ENCODE measurements around the gene SPNS3. TPM values are rescaled to one million over a fixed set of nuclear protein-coding genes. Genes with fewer than 3 reads are reported as not detected.

Gene SPNS3
- total RNA-seq, 1 experiment from 2014 or later: not detected

GRCh38 chr17:4520894-4521600, 87.3 kb downstream of the SPNS3 start:
- no peak for DNase-seq (ENCODE audit: extremely low read depth, low read depth)

- no peak for DNase-seq (ENCODE audit: extremely low read depth, low read depth)
Observed at GRCh38 chr17:4522661-4523060, 88.9 kb downstream of the SPNS3 start.

- no peak for DNase-seq (ENCODE audit: extremely low read depth, low read depth)
Observed at GRCh38 chr17:4523946-4524345, 90.2 kb downstream of the SPNS3 start.

GRCh38 chr17:4525691-4526397, 92.1 kb downstream of the SPNS3 start:
- no peak for DNase-seq (ENCODE audit: extremely low read depth, low read depth)

GRCh38 chr17:4527134-4527533, 93.4 kb downstream of the SPNS3 start:
- no peak for DNase-seq (ENCODE audit: extremely low read depth, low read depth)

- DNase-seq (ENCODE audit: extremely low read depth, low read depth): no peak
Observed at GRCh38 chr17:4527566-4528125, 93.9 kb downstream of the SPNS3 start.

DNA sequence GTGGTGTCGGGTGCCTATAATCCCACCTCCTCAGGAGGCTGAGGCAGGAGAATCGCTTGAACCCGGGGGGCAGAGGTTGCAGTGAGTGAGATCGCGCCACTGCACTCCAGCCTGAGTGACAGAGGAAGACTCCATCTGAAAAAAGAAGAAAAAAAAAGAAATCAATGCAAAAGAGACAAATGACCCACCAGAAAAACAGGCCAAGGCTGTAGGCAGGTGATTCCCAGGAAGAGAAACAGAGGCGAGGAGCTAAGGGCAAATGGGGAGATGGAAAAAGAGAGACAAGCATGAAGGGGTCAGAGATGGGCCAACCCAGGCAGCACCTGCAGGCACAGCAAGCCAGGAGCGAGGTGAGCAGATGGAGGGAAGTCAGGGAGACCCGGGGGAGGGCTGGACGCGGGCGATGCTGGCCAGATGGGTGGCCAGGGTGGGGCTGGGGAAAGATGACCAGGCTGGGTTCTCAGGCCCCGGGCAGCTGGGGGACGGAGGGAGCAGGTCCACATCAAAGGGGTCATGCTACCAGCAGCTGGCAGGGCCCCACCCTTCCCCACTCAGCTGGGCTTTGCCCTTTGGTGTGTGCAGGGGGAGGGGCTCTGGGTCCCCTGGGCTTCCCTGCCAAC, 95.9 kb downstream of the SPNS3 start:
- no peak for DNase-seq (ENCODE audit: extremely low read depth, low read depth)

- DNase-seq (ENCODE audit: extremely low read depth, low read depth): no peak
Observed at GRCh38 chr17:4530799-4531730, 97.3 kb downstream of the SPNS3 start.

- no peak for DNase-seq (ENCODE audit: extremely low read depth, low read depth)
Observed at GRCh38 chr17:4531988-4532736, 98.4 kb downstream of the SPNS3 start.

DNA sequence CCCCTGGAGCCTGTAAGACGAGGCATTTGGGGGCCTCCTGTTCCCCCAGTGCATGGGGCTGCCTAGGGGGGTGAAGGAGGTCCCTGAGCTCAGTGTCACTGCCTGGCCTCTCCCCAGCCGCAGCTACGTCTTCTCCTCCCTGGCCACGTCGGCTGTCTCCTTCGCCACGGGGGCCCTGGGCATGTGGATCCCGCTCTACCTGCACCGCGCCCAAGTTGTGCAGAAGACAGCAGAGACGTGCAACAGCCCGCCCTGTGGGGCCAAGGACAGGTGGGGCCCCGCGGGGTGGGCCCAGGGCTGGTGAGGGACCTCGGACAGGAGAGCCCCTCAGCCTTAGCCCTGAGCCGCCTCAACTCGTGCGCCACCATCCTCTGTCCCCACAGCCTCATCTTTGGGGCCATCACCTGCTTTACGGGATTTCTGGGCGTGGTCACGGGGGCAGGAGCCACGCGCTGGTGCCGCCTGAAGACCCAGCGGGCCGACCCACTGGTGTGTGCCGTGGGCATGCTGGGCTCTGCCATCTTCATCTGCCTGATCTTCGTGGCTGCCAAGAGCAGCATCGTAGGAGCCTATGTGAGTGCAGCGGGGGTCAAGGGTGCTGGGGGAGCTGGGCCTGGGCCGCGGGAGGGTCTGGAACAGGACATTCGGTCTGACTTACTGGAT, 99.3 kb downstream of the SPNS3 start:
- DNase-seq (ENCODE audit: extremely low read depth, low read depth): no peak

- no peak for DNase-seq (ENCODE audit: extremely low read depth, low read depth)
Observed at GRCh38 chr17:4533523-4534504, 100.1 kb downstream of the SPNS3 start.

- no peak for DNase-seq (ENCODE audit: extremely low read depth, low read depth)
Observed at GRCh38 chr17:4534515-4534914, 100.8 kb downstream of the SPNS3 start.

DNA sequence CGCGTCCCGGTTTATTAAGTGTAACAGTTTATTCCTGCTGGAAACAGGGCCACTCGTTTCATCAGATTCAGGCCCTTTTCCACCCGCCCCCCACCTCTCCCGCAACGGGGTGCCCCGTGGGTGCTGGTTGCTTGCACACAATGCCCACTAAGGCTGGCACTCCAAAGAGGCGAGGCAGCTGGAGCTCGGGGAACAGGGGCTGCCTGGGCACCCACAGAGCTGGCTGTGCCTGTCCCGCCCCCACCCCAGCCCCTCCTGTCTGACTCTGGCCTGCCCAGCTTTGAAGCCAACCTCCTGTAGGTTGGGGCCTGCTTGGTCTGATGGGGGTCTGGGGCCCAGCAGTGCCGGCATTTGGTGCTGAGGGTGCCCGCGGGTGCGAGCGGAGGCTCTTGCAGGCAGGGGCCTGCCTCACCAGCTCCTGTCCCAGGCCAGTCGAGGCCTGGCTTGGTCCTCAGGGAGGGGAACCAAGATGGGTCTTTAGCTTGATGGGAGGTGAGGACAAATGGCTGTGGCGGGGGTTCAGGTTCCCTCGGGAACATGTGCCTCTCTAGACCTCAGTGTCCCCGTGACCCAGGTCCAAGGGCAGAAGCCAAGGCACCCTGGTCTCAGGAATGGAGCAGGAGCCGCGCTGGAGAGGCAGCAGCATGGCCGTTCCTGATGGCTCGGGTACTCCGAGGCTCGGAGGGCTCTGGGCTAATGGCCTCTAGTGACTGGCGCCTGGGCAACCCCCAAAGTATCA, 101.4 kb downstream of the SPNS3 start:
- no peak for DNase-seq (ENCODE audit: extremely low read depth, low read depth)

GRCh38 chr17:4535667-4536258, 102.0 kb downstream of the SPNS3 start:
- DNase-seq (ENCODE audit: extremely low read depth, low read depth): no peak

- DNase-seq (ENCODE audit: extremely low read depth, low read depth): no peak
Observed at GRCh38 chr17:4536259-4536741, 102.6 kb downstream of the SPNS3 start.

DNA sequence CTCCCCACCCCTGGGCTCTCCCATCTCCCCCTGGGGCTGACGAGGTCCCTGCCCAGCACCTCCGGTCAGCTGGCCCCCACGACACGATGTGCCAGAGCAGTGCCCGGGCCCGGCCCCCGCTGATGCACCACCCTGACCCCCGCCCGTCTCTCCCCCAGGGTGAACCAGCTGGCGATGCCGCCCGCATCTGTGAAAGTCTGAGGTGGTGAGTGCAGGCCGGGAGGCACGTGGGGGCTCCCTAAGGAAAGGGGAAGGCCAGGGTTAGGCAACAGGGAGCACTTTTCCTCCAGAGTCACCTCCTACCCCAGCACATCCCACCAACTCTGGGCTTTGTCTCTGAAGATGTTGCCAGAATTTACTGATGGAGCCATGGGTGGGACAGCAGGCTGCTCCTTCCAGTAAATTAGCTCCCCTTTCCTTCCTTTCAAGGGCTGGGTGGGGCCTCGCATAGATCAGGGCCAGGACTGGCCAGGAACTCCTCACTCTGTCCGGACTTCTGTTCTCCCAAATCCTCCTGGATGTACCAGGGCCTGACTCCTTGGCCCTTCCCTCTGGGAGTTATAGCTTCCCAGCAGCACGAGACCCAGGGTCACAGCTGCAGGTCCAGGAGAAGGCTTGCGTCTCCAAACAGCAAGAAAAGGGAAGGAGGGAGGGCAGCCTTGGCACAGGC, 103.1 kb downstream of the SPNS3 start:
- no peak for DNase-seq (ENCODE audit: extremely low read depth, low read depth)

Measured in NCI-H460 (cell line).